HG02840 (cell line): ENCODE data around the gene COL5A2.

Experiments used
- ATAC-seq: cut with Tn5 transposase; IDR thresholded peaks from one replicate; pipeline ENCODE4 v1.9.1; 2021; ENCODE audit warnings: mild to moderate bottlenecking, moderate library complexity, moderate number of reproducible peaks; ENCODE audit not compliant: unreplicated experiment, low FRiP score

COL5A2 gene

DNA sequence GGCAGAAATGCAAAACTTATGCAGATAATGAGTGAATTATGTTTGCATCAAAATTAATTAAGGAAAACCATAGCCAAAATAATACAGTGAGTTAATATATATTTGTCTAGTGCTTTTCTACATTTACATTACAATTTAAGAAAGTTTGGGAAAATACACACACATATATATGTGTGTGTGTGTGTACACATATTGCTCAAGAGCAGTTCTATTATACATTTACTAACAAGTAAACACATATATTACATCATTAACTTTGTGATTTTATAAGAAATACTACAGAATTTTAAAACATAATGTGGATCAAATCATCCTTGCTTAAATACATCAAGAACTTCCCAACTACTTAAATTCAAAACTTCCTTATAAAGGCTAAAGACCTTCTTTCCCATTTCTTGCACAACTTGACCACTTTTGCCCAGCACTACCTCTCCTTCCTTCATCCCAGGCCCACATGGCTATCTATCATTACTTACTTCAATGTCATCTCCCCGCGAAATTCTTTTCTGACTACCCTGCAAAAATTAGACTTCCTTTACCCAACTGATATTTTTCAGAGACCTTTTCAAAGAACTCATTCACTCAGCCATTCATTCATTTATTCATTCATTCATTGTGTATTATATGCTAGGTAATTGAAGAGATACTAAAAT is 68.4 kb downstream of the COL5A2 start:
- ATAC-seq, result no peak

GRCh38 chr2:189109921-189110397 is 69.6 kb downstream of the COL5A2 start:
- peak; percentile 96 for ATAC-seq

DNA sequence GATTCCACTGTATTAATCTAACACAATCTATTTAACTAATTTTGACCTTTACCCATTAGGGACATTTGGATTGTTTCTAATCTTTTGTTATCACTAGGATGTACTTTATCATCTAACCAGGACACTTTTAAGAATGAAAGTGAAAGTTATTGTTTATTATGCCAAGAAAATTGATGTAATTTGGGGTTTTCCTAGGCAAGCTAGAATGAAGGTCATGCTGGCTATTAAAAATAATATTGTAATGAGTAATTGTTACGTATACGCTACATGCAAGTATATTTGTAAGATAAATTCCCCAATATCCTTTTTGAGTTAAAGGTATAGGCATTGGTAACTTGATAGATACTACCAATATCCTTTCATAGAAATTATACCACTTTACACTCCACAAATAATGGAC is 74.6 kb downstream of the COL5A2 start:
- ATAC-seq, result no peak

GRCh38 chr2:189102735-189103134 is 76.8 kb downstream of the COL5A2 start:
- ATAC-seq, result no peak

DNA sequence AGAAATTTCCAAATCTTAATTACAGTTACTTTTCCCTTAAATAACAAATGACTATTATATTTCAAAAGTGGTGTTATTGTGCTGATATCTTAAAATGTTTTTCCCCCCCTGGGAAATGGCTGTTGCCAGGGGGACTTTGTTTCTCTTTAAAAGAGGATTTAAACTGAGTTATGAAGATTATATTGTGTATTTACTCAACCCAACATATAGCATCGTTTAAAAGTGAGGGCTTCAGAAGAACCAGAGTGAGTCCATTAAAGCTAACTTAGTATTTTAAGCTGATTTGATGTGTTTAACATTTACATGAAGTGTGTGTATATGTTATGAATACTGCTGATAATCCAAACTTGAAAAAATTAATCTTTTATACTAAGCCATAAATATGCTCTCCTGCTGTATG is 81.6 kb downstream of the COL5A2 start:
- ATAC-seq, result no peak

- ATAC-seq, result no peak
Observed at GRCh38 chr2:189096769-189097447, 82.7 kb downstream of the COL5A2 start.

- ATAC-seq, result no peak
Observed at GRCh38 chr2:189095101-189095500, 84.5 kb downstream of the COL5A2 start.

DNA sequence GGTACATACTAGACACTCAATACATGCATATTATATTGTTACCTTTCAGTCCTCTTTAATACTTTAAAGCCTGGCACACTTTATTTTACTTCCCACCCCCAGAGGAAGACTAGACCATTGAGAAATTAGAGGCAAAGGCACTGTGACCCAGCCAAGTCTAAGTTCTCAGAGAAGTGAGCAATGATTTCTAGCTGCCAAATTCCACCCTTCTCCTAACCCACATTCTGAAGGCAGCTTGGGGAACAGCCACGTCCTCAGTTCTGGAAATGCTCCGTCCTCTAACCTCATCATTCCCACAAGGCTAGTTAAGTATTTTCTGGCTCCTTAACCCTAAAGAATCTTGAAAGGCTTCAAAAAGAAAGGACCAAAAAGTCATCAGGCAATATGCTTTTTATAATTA is 86.6 kb downstream of the COL5A2 start:
- no peak for ATAC-seq

DNA sequence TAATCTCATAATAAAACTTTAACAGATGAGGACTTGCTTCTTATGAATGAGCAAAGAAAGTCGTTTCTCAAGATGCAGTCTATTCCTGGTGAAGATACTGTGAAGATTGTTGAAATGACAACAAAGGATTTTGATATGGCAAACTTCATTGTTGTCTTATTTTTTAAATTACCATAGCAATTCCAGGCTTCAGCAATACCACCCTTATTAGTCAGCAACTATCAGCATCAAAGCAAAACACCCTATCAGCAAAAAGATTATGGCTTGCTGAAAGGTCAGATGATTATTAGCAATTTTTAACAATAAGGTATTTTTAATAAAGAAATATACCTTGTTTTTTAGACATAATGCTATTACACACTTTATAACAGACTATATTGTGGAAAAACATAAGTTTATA is 88.3 kb downstream of the COL5A2 start:
- no peak for ATAC-seq

DNA sequence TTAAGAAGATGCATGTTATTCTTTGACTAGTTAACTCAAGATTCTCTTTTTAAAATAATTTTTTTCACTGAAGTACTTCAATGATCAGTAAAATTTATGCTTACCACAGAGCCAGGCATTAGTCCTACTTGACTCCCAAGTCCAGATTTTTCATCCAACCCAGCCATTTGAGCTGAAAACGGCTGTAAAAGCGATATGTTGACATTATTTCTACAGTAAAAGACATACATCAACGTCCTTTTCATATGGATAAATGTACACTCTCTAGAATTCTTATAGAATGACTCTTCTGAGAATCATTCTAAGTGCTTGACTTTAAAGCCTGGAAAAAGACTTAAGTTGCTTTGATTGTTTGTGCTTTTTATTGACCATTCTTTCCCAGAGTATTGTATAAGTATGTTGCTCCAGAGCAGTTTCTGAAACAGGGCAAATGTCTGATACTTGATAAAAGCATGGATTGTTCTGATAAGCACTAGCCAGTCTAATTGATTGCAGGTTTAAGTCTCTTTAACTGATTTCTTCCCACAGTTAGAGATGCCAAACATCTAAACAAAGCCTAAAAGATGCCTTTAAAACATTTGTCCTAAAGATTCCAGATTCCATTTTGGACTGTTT is 90.9 kb downstream of the COL5A2 start:
- no peak for ATAC-seq

DNA sequence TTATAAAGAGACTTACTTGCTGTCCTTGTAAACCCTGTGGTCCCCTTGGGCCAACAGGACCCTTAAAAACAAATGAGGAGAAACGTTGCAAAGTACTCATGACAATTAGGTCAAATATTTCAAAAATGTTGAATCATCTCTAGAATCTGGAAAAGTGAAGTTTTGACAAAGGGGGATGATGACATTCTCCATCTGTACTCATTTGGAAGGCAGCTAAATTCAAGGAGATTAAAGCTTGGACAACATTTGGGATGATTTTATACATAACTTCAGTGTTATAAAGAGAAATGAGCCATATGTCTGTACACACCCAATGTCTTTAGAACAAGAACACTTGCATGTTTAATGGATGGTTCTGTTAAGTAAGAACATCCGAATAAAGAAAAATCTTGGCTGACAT is 92.9 kb downstream of the COL5A2 start:
- no peak for ATAC-seq

- ATAC-seq, result no peak
Observed at GRCh38 chr2:189086250-189086649, 93.3 kb downstream of the COL5A2 start.

DNA sequence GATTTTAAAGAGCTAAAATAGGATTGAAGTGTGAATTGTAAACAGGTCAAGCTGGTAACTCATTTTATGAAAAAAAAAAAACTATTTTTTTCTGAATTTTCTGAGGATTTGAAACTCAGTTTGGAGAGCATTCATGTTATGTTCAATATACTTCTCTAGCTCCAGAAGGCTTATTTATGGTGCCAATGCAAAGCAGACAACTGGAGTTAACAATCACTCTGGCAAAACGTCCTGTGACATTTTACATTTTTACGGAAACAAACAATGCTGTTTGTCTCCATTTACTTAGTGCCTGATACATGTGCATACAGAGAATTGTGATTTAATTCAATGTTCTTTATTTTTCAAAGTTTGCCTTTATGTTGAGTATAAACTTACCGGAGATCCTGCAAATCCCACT is 96.0 kb downstream of the COL5A2 start:
- ATAC-seq, result no peak

- ATAC-seq, result no peak
Observed at GRCh38 chr2:189083106-189083505, 96.5 kb downstream of the COL5A2 start.

DNA sequence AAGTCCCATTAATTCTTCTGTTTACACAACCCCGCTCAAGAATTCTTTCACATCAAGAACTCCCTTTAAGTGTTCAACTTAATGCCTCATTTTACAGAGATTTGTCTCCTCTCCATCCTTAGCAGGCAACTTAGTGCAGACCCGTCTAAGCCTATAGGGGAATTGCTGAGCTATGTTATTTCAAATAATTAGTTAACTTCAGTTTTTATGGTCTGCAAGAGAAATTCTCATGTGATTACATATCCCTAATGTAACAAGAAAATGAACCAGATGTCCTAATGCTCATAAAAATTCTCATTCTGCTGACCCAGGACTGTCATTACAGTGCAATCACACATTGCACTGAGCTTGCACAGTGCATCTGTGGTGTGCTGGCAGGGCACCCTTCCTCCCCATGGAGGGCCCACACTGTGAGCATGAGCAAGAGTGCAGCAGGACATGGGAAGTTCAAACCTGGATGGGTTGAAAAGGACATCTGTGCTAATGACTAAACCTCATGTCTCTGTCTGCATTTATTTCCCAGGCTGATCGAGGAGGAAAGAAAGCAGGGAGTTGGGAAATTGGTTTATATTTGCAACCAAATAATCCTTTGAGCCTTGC is 97.1 kb downstream of the COL5A2 start:
- no peak for ATAC-seq

DNA sequence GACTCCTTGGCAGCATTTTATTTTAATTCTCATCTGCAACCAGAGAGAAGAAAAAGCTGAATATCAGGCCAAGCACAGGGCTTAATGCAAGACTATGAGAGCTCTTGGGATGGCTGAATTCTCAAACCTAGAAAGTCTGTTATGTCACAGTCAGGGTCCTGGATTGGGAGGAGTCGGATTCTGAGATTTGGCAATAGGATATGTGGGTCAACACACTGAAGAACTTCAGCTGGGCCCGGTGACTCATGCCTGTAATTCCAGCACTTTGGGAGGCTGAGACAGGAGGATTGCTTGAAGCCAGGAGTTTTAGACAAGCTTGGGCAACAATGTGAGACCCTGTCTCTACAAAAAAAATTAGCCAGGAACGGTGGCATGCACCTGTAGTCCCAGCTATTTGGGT is 103.0 kb downstream of the COL5A2 start:
- ATAC-seq, result no peak

- no peak for ATAC-seq
Observed at GRCh38 chr2:189076120-189076519, 103.4 kb downstream of the COL5A2 start.

- ATAC-seq, result no peak
Observed at GRCh38 chr2:189074506-189074905, 105.1 kb downstream of the COL5A2 start.

GRCh38 chr2:189072036-189072435 is 107.5 kb downstream of the COL5A2 start:
- ATAC-seq, result no peak

- no peak for ATAC-seq
Observed at GRCh38 chr2:189069855-189070619, 109.5 kb downstream of the COL5A2 start.

GRCh38 chr2:189066037-189066436 is 113.5 kb downstream of the COL5A2 start:
- no peak for ATAC-seq
